ENCODE measurements around the gene ADGB. TPM values are rescaled to one million over a fixed set of nuclear protein-coding genes. Genes with fewer than 3 reads are reported as not detected.
"Not testable (repeated sequence)": the region's sequence is repeated elsewhere in the genome, so short reads cannot be mapped to it uniquely, and the experiment has no call there.

The ADGB gene
- total and polyA plus RNA-seq, 4 donors = 0.23 TPM; not detected in 3

DNA sequence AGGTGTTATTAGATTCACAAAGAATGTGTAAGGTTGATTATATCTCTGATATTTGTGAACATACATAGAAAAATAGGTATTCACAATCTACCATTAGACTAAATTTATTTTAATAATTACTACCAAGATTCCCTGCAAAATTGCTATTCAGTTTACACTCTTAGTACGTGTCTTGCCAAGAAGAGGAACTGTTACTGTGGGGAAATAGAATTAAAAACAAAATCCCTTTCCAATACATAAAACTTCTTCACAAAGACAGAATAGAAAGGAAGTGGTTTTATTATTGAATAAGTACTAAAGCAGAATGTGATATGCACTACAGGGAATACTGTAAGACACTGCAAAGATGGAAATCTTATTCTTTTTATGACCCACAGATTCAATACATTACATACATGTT lies 38.2 kb upstream of the ADGB start (continued):
- TF ChIP-seq, protein P1, sequence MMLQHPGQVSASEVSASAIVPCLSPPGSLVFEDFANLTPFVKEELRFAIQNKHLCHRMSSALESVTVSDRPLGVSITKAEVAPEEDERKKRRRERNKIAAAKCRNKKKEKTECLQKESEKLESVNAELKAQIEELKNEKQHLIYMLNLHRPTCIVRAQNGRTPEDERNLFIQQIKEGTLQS (IDR thresholded peaks at IDR 0.05) = no peak
- no peak for TF ChIP-seq FOXA1 (IDR thresholded peaks at IDR 0.05)
- no peak for TF ChIP-seq YY1 (IDR thresholded peaks at IDR 0.05)
- TF ChIP-seq HNF4G (IDR thresholded peaks at IDR 0.05) = no peak

DNA sequence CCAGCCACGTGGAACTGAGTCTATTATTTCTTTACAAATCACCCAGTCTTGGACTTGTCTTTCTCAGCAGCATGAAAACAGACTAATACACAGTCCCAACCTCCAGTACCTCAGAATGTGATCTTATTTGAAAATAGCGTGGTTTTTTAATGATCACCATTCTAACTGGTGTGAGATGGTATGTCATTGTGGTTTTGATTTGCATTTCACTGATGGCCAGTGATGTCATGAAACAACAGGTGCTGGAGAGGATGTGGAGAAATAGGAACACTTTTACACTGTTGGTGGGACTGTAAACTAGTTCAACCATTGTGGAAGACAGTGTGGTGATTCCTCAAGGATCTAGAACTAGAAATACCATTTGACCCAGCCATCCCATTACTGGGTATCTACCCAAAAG lies 32.1 kb upstream of the ADGB start:
- not testable (repeated sequence) for H3K36me3 ChIP-seq (ENCODE audit: control insufficient read depth in 4 of 4, insufficient read depth in 3 of 4, low read depth in 1 of 4, low read length in 3 of 4); H3K9ac ChIP-seq (ENCODE audit: low read depth in 1 of 2, low read length in 2 of 2); H3K27ac ChIP-seq (ENCODE audit: low read depth in 1 of 2, low read length in 2 of 2); H3K9me3 ChIP-seq (ENCODE audit: control insufficient read depth in 4 of 4, low read length in 3 of 4); H3K4me1 ChIP-seq (ENCODE audit: control insufficient read depth in 4 of 4, insufficient read depth in 4 of 4, low read length in 3 of 4); H3K4me3 ChIP-seq (ENCODE audit: low read depth in 1 of 3, low read length in 3 of 3); DNase-seq (ENCODE audit: low spot score); H3K27me3 ChIP-seq (ENCODE audit: control insufficient read depth in 4 of 4, insufficient read depth in 4 of 4, low read length in 3 of 4)
- 73% methylated on average over 2 of the region's 2 CpGs for WGBS

DNA sequence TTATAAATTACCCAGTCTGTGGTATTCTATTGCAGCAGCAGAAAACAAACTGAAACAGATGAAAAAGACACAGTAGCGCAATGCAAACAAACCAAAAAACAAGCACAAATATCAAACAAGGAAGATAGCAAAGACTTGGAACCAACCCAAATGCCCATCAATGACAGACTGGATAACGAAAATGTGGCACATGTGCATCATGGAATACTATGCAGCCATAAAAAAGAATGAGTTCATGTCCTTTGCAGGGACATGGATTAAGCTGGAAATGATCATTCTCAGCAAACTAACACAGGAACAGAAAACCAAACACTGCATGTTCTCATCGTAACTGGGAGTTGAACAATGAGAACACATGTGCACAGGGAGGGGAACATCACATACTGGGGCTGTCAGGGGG lies 30.2 kb upstream of the ADGB start:
- not testable (repeated sequence) for DNase-seq (ENCODE audit: low spot score); H3K4me3 ChIP-seq (ENCODE audit: low read depth in 1 of 3, low read length in 3 of 3); H3K27ac ChIP-seq (ENCODE audit: low read depth in 1 of 2, low read length in 2 of 2); H3K9me3 ChIP-seq (ENCODE audit: control insufficient read depth in 4 of 4, low read length in 3 of 4); H3K4me1 ChIP-seq (ENCODE audit: control insufficient read depth in 4 of 4, insufficient read depth in 4 of 4, low read length in 3 of 4); H3K36me3 ChIP-seq (ENCODE audit: control insufficient read depth in 4 of 4, insufficient read depth in 3 of 4, low read depth in 1 of 4, low read length in 3 of 4); H3K9ac ChIP-seq (ENCODE audit: low read depth in 1 of 2, low read length in 2 of 2); H3K27me3 ChIP-seq (ENCODE audit: control insufficient read depth in 4 of 4, insufficient read depth in 4 of 4, low read length in 3 of 4)
- 83% methylated on average over 3 of the region's 3 CpGs for WGBS

DNA sequence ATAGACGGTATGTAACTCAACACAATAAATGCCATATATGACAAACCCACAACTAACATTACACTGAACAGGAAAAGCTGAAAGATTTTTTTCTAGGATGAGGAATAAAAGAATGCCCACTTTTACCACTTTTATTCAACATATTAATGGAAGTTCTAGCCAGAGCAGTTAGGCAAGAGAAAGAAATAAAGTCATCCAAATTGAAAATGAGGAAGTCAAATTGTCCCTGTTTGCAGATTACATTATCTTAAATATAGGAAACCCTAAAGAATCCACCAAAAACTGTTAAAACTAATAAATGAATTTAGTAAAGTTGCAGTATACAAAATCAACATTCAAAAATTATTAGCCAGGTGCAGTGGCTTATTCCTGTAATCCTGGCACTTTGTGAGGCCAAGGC lies 24.6 kb upstream of the ADGB start:
- Histone ChIP-seq H3K27ac (ENCODE audit: low read depth in 1 of 2, low read length in 2 of 2) (no peak overlapping the region), H3K9me3 (ENCODE audit: control insufficient read depth in 4 of 4, low read length in 3 of 4) (peaks cover 0 to 12% (median 1%) of the 10 kb centered on the region in 4 donors), H3K36me3 (ENCODE audit: control insufficient read depth in 4 of 4, insufficient read depth in 3 of 4, low read depth in 1 of 4, low read length in 3 of 4) (no peaks in the 10 kb centered on the region), H3K27me3 (ENCODE audit: control insufficient read depth in 4 of 4, insufficient read depth in 4 of 4, low read length in 3 of 4) (no peaks in the 10 kb centered on the region), H3K9ac (ENCODE audit: low read depth in 1 of 2, low read length in 2 of 2) (no peak overlapping the region), H3K4me1 (ENCODE audit: control insufficient read depth in 4 of 4, insufficient read depth in 4 of 4, low read length in 3 of 4) (no peaks in the 10 kb centered on the region), H3K4me3 (ENCODE audit: low read depth in 1 of 3, low read length in 3 of 3) (no peak overlapping the region)
- no peak for DNase-seq (ENCODE audit: low spot score)
- TF ChIP-seq HNF4A (conservative IDR thresholded peaks at IDR 0.05) (no peak), EGR1 (IDR thresholded peaks at IDR 0.05; ENCODE audit: low read depth in 2 of 2) (no peak), TAF1 (conservative IDR thresholded peaks at IDR 0.05) (no peak), HNF4G (IDR thresholded peaks at IDR 0.05) (no peak), RAD21 (IDR thresholded peaks at IDR 0.05) (no peak), JUND (IDR thresholded peaks at IDR 0.05) (no peak), FOXA1 (IDR thresholded peaks at IDR 0.05) (no peak), SP1 (IDR thresholded peaks at IDR 0.05) (no peak), FOXA2 (IDR thresholded peaks at IDR 0.05) (no peak), YY1 (IDR thresholded peaks at IDR 0.05) (no peak)
- TF ChIP-seq, protein P2, sequence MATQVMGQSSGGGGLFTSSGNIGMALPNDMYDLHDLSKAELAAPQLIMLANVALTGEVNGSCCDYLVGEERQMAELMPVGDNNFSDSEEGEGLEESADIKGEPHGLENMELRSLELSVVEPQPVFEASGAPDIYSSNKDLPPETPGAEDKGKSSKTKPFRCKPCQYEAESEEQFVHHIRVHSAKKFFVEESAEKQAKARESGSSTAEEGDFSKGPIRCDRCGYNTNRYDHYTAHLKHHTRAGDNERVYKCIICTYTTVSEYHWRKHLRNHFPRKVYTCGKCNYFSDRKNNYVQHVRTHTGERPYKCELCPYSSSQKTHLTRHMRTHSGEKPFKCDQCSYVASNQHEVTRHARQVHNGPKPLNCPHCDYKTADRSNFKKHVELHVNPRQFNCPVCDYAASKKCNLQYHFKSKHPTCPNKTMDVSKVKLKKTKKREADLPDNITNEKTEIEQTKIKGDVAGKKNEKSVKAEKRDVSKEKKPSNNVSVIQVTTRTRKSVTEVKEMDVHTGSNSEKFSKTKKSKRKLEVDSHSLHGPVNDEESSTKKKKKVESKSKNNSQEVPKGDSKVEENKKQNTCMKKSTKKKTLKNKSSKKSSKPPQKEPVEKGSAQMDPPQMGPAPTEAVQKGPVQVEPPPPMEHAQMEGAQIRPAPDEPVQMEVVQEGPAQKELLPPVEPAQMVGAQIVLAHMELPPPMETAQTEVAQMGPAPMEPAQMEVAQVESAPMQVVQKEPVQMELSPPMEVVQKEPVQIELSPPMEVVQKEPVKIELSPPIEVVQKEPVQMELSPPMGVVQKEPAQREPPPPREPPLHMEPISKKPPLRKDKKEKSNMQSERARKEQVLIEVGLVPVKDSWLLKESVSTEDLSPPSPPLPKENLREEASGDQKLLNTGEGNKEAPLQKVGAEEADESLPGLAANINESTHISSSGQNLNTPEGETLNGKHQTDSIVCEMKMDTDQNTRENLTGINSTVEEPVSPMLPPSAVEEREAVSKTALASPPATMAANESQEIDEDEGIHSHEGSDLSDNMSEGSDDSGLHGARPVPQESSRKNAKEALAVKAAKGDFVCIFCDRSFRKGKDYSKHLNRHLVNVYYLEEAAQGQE (IDR thresholded peaks at IDR 0.05) = no peak
- TF ChIP-seq, protein P1 (IDR thresholded peaks at IDR 0.05) = no peak
- 94% methylated on average over 1 of the region's 1 CpG for WGBS
